GM12801 (cell line): ENCODE results near the gene SLC44A1.

ENCODE experiments used
- CTCF ChIP-seq: IDR thresholded peaks from one replicate; pipeline ENCODE4 v1.5.1; 2011; ENCODE audit warnings: control low read depth; ENCODE audit not compliant: insufficient read length; ENCODE audit errors: extremely low read depth

Gene SLC44A1

GRCh38 chr9:105338308-105338707, 93.9 kb downstream of the SLC44A1 start:
- TF ChIP-seq CTCF: no peak

DNA sequence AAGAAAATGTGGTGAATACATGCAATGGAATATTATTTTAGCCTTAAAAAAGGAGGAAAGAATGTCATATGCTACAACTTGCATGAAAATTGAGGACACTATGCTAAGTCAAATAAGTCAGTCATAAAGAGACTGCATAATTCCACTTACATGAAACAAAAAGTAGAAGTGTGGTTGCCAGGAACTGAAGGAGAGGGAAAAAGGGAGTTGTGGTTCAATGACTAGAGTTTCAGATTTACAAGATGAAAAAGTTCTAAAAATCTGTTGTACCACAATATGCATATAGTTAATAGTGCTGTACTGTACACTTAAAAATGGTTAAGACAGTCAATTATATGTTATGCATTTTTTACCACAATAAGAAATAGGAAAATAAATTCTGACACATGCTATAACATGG, 95.4 kb downstream of the SLC44A1 start:
- no peak for TF ChIP-seq CTCF

DNA sequence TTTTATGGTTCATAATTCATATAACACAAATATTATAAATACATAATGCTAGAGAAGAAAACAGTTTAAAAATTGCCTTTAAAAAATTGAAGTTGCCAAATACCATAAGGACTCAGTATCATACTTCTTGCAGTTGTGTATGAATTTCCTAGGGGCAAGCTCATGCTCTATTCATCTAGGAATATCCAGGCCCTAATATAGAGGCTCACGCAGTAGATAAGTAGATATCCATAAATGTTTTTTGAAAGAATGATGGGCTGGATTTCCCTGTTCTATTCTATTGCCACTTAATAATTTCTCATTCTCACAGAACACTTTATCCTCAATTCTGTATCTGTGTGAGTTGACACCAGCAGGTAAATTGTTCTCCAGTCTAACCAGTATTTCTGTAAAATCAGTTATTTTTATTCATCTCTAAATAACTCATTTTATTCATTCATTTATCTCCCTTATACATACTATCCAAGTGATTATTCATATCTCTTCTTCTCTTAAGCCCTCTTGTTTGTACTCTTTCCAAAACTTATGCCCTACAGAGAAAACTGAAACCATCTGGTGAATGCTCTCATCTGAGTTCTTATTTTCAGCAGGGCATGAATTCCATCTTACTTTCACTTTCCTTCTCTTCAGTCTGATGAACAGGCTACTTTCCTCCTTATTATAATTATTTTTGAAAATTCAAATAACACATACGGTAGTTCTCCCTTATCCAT, 97.1 kb downstream of the SLC44A1 start:
- TF ChIP-seq CTCF: no peak

DNA sequence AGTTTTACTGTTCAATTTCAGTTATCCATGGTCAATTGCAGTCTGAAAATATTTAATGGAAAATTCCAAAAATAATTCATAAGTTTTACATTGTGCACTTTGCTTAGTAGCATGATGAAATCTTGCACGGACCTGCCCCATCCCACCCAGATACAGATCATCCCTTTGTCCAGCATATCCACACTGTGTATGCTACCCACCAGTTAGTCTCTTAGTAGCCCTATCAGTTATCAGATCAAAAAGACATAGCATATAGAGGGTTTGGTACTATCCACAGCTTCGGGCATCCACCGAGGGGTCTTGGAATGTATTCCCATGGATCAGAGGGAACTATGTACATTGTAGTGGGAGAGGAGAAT, 97.7 kb downstream of the SLC44A1 start:
- no peak for TF ChIP-seq CTCF

DNA sequence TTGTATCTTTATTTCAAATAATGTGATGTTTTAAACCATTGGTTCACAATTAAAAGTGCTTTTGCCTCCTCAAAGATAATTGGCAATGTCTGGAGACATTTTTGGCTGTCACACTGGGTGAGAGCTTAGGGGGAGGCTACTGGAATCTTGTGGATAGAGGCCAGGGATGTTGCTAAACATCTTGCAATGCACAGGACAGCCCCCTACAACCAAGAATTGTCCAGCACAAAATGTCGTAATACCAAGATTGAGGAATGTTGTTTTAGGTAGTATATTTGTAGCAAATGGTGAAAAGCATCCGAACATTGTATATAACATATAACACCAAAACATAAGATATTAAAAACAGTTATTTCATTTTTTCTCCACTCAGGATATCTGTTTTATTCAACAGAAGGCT, 99.8 kb downstream of the SLC44A1 start:
- TF ChIP-seq CTCF: no peak

DNA sequence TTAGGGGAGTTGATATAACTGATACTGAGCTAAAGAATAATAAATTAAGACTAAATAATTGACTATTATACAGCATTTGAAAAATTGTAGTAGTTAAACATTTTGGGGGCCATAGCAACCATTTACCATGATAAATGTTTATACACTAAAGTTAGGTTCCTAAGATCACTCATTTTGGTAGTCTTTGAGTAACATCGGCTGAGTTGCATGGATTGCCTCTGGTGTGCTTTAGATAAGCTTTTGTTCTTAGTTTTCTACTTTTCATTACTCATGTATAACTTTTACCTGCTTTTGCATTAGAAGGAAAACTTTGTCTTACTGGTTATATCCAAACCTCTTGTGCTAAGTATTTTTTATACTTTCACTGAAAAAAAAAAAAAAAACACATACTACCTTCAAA, 101.2 kb downstream of the SLC44A1 start:
- TF ChIP-seq CTCF: no peak

- TF ChIP-seq CTCF: no peak
These were observed 101.8 kb downstream of the SLC44A1 start for GRCh38 chr9:105346273-105346672.
